ENCODE measurements around the gene RAX. TPM values are rescaled to one million over a fixed set of nuclear protein-coding genes. Genes with fewer than 3 reads are reported as not detected.

RAX gene
- total RNA-seq, 1 donor from 2014 or later: not detected

DNA sequence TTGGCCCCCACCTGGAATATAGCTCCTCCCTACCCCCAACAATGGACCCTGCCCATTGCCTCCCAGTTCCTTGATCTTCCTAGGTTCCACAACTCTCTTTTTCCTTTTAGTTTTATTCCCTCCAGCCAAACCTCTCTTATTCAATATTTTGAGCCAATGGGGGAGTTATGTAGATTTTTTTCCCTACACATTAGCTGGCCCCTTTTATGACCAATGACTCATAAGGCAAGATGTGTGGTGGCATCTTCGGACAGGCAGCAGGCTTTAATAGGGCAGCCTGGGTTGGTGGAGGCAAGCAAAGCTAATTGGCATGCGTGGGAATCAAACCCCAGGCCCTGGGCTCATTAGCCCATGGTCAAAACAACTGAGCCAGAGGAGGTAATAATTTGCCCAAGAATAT is 44.1 kb downstream of the RAX start:
- intact Hi-C loops (cut with DNase I): no loop called here
- TF ChIP-seq POLR2A (IDR thresholded peaks at IDR 0.05) (no peak), POLR2AphosphoS5 (IDR thresholded peaks at IDR 0.05; ENCODE audit: insufficient read depth in 1 of 2, low read depth in 1 of 2) (no peak)
- TF ChIP-seq, protein P1, sequence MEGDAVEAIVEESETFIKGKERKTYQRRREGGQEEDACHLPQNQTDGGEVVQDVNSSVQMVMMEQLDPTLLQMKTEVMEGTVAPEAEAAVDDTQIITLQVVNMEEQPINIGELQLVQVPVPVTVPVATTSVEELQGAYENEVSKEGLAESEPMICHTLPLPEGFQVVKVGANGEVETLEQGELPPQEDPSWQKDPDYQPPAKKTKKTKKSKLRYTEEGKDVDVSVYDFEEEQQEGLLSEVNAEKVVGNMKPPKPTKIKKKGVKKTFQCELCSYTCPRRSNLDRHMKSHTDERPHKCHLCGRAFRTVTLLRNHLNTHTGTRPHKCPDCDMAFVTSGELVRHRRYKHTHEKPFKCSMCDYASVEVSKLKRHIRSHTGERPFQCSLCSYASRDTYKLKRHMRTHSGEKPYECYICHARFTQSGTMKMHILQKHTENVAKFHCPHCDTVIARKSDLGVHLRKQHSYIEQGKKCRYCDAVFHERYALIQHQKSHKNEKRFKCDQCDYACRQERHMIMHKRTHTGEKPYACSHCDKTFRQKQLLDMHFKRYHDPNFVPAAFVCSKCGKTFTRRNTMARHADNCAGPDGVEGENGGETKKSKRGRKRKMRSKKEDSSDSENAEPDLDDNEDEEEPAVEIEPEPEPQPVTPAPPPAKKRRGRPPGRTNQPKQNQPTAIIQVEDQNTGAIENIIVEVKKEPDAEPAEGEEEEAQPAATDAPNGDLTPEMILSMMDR (IDR thresholded peaks at IDR 0.05): no peak

DNA sequence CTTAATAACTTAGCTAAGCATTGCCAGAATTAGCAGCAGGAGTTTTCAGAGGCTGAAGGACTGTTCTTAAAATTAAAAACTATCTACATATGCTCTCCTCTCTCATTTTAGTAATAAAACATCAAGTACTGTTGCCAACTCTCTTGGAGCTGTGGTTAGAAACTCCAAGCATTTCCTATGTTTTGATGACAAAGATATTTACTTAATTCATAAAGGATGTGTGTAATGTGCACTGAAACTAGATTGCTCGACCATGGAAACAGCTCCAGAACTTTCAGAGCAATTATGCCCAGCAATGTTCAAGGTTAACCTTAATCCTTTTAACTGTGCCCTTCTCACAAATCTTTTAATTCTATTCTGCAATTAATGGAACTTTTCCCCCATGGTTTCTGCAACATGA is 44.9 kb downstream of the RAX start:
- no peak overlapping the region for H3K4me3 ChIP-seq
- no peak overlapping the region for H3K27ac ChIP-seq
- TF ChIP-seq POLR2AphosphoS5 (IDR thresholded peaks at IDR 0.05; ENCODE audit: insufficient read depth in 1 of 2, low read depth in 1 of 2) (no peak), POLR2A (IDR thresholded peaks at IDR 0.05) (no peak)
- TF ChIP-seq, protein P1 (IDR thresholded peaks at IDR 0.05): no peak
- intact Hi-C loops (cut with DNase I): no loop called here
- no peak for DNase-seq (ENCODE audit: extremely low spot score in 2 of 2)
- H3K4me1 ChIP-seq: no peaks in the 10 kb centered on the region
- H3K36me3 ChIP-seq: no peaks in the 10 kb centered on the region
- no peaks in the 10 kb centered on the region for H3K27me3 ChIP-seq
- no peaks in the 10 kb centered on the region for H3K9me3 ChIP-seq

More for the DNA sequence above, 44.1 kb downstream of the RAX start:
- no peaks in the 10 kb centered on the region for H3K9me3 ChIP-seq
- H3K4me1 ChIP-seq: no peaks in the 10 kb centered on the region
- no peaks in the 10 kb centered on the region for H3K36me3 ChIP-seq
- H3K4me3 ChIP-seq: no peak overlapping the region
- peak in 1 of 2 donors; percentile 10 for DNase-seq (ENCODE audit: extremely low spot score in 2 of 2)
- no peak overlapping the region for H3K27ac ChIP-seq
- H3K27me3 ChIP-seq: no peaks in the 10 kb centered on the region

- peaks cover 8% of the 10 kb centered on the region for H3K4me1 ChIP-seq
- no peak for DNase-seq (ENCODE audit: extremely low spot score in 2 of 2)
- H3K4me3 ChIP-seq: no peak overlapping the region
- peaks cover 7% of the 10 kb centered on the region for H3K27me3 ChIP-seq
- TF ChIP-seq POLR2AphosphoS5 (IDR thresholded peaks at IDR 0.05; ENCODE audit: insufficient read depth in 1 of 2, low read depth in 1 of 2) (no peak), POLR2A (IDR thresholded peaks at IDR 0.05) (no peak)
- TF ChIP-seq, protein P1 (IDR thresholded peaks at IDR 0.05): no peak
- H3K36me3 ChIP-seq: no peaks in the 10 kb centered on the region
- intact Hi-C loops (cut with DNase I): no loop called here
- no peak overlapping the region for H3K27ac ChIP-seq
- H3K9me3 ChIP-seq: no peaks in the 10 kb centered on the region
These were observed 50.9 kb downstream of the RAX start for GRCh38 chr18:59222341-59222740.

DNA sequence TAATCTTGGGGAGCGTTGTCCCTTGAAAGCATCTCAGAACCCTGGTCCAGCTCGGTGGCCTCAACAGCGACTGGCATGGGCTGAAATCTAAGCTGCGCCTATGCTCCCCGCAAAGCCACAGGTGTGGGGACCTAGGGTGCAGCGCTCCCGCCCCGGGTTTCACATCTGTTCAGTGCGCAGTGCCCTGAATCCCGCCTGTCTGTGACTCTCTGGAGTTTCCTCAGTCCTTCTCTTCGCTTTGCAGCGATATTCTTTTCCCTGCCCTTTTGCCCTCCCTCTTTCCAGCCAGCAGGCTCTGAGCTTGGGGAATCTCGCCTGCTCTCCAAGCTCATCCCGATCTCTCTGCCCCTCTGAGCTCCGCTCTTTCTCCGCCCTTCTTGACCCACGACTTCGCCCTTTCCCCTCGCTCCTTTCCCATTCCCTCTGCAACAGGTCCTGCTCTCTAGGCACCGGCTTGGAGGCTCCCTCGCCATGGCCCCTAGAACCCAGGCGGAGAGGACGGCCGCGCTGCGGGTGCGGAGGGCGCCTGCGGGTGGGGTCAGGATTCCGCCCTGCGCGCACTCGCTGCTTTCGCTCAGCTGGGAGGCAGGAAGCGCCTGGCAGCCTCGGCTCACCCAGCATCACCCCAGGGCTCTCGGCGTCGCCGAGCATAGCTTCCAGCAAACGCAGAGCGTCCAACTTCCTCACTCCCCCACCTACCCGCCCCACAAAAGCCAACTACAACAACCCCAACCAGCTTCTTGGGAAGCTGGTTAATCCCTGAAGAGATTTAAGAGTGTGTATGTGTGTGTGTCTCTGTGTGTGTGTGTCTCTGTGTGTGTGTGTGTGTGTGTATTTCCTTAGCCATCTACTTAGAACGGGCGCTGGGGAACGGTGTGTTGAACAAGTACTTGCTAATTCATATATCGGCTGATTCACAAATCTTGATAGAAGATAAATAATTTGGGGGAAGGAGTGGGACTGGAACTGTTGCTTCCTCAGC is 52.2 kb downstream of the RAX start:
- H3K9me3 ChIP-seq: no peaks in the 10 kb centered on the region
- intact Hi-C loops (cut with DNase I): no loop called here
- no peaks in the 10 kb centered on the region for H3K36me3 ChIP-seq
- peak overlapping the region in 1 of 2 donors; percentile 13 for H3K4me3 ChIP-seq
- H3K27ac ChIP-seq: no peak overlapping the region
- TF ChIP-seq POLR2A (IDR thresholded peaks at IDR 0.05): no peak
- no peak for TF ChIP-seq POLR2AphosphoS5 (IDR thresholded peaks at IDR 0.05; ENCODE audit: insufficient read depth in 1 of 2, low read depth in 1 of 2)
- peaks cover 8% of the 10 kb centered on the region for H3K4me1 ChIP-seq
- DNase-seq (ENCODE audit: extremely low spot score in 2 of 2): peak in 1 of 2 donors; percentile 42
- peaks cover 7% of the 10 kb centered on the region for H3K27me3 ChIP-seq

GRCh38 chr18:59220164-59220783 is 53.0 kb downstream of the RAX start:
- Histone ChIP-seq H3K9me3 (no peaks in the 10 kb centered on the region), H3K4me1 (peaks cover 8% of the 10 kb centered on the region), H3K36me3 (no peaks in the 10 kb centered on the region), H3K27ac (no peak overlapping the region), H3K27me3 (peaks cover 7% of the 10 kb centered on the region), H3K4me3 (peak overlapping the region in 1 of 2 donors; percentile 8)
- peak in 1 of 2 donors; percentile 65 for DNase-seq (ENCODE audit: extremely low spot score in 2 of 2)
- intact Hi-C loops (cut with DNase I): no loop called here
- TF ChIP-seq, protein P1 (IDR thresholded peaks at IDR 0.05): no peak
- no peak for TF ChIP-seq POLR2AphosphoS5 (IDR thresholded peaks at IDR 0.05; ENCODE audit: insufficient read depth in 1 of 2, low read depth in 1 of 2)
- TF ChIP-seq POLR2A (IDR thresholded peaks at IDR 0.05): no peak
